HCT116 (cell line): ENCODE data around the gene ZNF496. TPM values are rescaled to one million over a fixed set of nuclear protein-coding genes. Genes with fewer than 3 reads are reported as not detected.

Experiments used
- ATAC-seq: fragments of 200-7000 bp; cut with Tn5 transposase; 2 replicates; pipeline ENCODE4 v1.9.1; 2020; ENCODE audit warnings: mild to moderate bottlenecking, moderate library complexity
- BruUV-seq: library from RNA; stranded (reverse); fragments of 400-500 nt; replicated peaks from 2 replicates; lab custom pipeline; 2021; lab: Mats Ljungman, UMichigan
- CTCF ChIA-PET: fragments of 300-600 bp; sonication (Branson Sonifier 250); formaldehyde crosslinking; loops from one replicate; lab custom pipeline; 2021; ENCODE audit warnings: antibody characterized with exemption; lab: Charles Lee
- POLR2A ChIA-PET: fragments of 300-600, 350-600 bp; sonication (Branson Sonifier 250); formaldehyde crosslinking; loops from one replicate; lab custom pipeline; 2021; ENCODE audit warnings: antibody characterized with exemption; lab: Charles Lee
- RAD21 ChIA-PET, 2 experiments: fragments of 300-600 bp; sonication (Branson Sonifier 250); formaldehyde crosslinking; loops; one replicate each; lab custom pipeline; 2023; ENCODE audit warnings: low total read pairs in 2 of 2; ENCODE audit not compliant: uncharacterized antibody in 2 of 2, unreplicated experiment in 2 of 2, low non-redundant PET in 1 of 2; lab: Charles Lee
- DNase-seq: peaks from one replicate; pipeline ENCODE4 v3.0.0-alpha.2; 2010; ENCODE audit warnings: low read depth, low spot score
- H2AFZ ChIP-seq: fragments of 200-600 bp; shearing (Covaris generic), sonication (generic); 2 replicates; pipeline ENCODE4 v1.6.1; 2017; ENCODE audit warnings: low read depth, mixed run types, mixed read lengths, antibody characterized with exemption, low read length; ENCODE audit not compliant: poor library complexity, severe bottlenecking
- H3K27ac ChIP-seq: 2 replicates; pipeline ENCODE4 v1.5.1; 2012; ENCODE audit warnings: low read depth, low read length
- H3K27me3 ChIP-seq: fragments of 200-600 bp; sonication (generic); 2 replicates; pipeline ENCODE4 v1.6.1; 2016; ENCODE audit warnings: mixed run types, low read length, mixed read lengths; ENCODE audit not compliant: insufficient read depth
- H3K36me3 ChIP-seq, 2 experiments: fragments of 200-500 bp in 1 of 2; fragments of 200-600 bp in 1 of 2; sonication (Bioruptor generic) in 1 of 2; sonication (generic) in 1 of 2; 2 replicates each; pipeline versions ENCODE4 v1.5.1 to v1.6.1; 2014 to 2016; ENCODE audit warnings: low read length in 2 of 2, inconsistent platforms in 1 of 2, mixed read lengths in 1 of 2, mixed run types in 1 of 2; ENCODE audit not compliant: insufficient read depth in 2 of 2, control insufficient read depth in 1 of 2
- H3K4me1 ChIP-seq, 2 experiments: fragments of 200-600 bp in 1 of 2; sonication (generic) in 1 of 2; 2 replicates each; pipeline versions ENCODE4 v1.5.1 to v1.6.1; 2012 to 2017; ENCODE audit warnings: low read length in 2 of 2, inconsistent platforms in 1 of 2, mild to moderate bottlenecking in 1 of 2, mixed read lengths in 1 of 2, mixed run types in 1 of 2, moderate library complexity in 1 of 2; ENCODE audit not compliant: insufficient read depth in 2 of 2, control insufficient read depth in 1 of 2
- H3K4me2 ChIP-seq: fragments of 200-600 bp; sonication (generic); 2 replicates; pipeline ENCODE4 v1.6.1; 2017; ENCODE audit warnings: mixed run types, low read length, mixed read lengths
- H3K4me3 ChIP-seq, 2 experiments: fragments of 200-600 bp in 1 of 2; sonication (generic) in 1 of 2; replicated peaks in 1 of 2; 2 replicates each; pipeline ENCODE4 v1.5.1; 2011 to 2016; ENCODE audit warnings: low read length in 2 of 2, control low read depth in 1 of 2, low read depth in 1 of 2, mild to moderate bottlenecking in 1 of 2, mixed read lengths in 1 of 2, mixed run types in 1 of 2
- H3K79me2 ChIP-seq: fragments of 200-600 bp; sonication (generic); 2 replicates; pipeline ENCODE4 v1.6.1; 2017; ENCODE audit warnings: mild to moderate bottlenecking, mixed run types, low read length, moderate library complexity, mixed read lengths; ENCODE audit not compliant: insufficient read depth
- H3K9ac ChIP-seq: fragments of 200-600 bp; sonication (generic); 2 replicates; pipeline ENCODE4 v1.6.1; 2016; ENCODE audit warnings: low read length, mixed read lengths
- H3K9me2 ChIP-seq: fragments of 200-600 bp; sonication (generic), shearing (Covaris generic); 2 replicates; pipeline ENCODE4 v1.6.1; 2017; ENCODE audit warnings: mixed run types, mild to moderate bottlenecking, moderate library complexity; ENCODE audit not compliant: insufficient read depth
- H3K9me3 ChIP-seq, 2 experiments: fragments of 200-500 bp in 1 of 2; fragments of 200-600 bp in 1 of 2; sonication (Bioruptor generic) in 1 of 2; sonication (generic) in 1 of 2; 2 replicates each; pipeline ENCODE4 v1.6.1; 2014 to 2017; ENCODE audit warnings: low read length in 2 of 2, mixed read lengths in 2 of 2, inconsistent platforms in 1 of 2, low read depth in 1 of 2, mild to moderate bottlenecking in 1 of 2, mixed run types in 1 of 2, moderate library complexity in 1 of 2; ENCODE audit not compliant: control insufficient read depth in 1 of 2, insufficient read depth in 1 of 2
- H4K20me1 ChIP-seq: fragments of 200-600 bp; sonication (generic), shearing (Covaris generic); 2 replicates; pipeline ENCODE4 v1.6.1; 2017; ENCODE audit warnings: mixed run types, mild to moderate bottlenecking, moderate library complexity; ENCODE audit not compliant: insufficient read depth
- CBX3 ChIP-seq: IDR thresholded peaks from 2 replicates; pipeline ENCODE4 v1.6.1; 2012; ENCODE audit warnings: low read depth
- EGR1 ChIP-seq: IDR thresholded peaks from 2 replicates; pipeline ENCODE4 v1.6.1; 2012; ENCODE audit warnings: low read depth
- FOSL1 ChIP-seq: IDR thresholded peaks from 2 replicates; pipeline ENCODE4 v1.6.1; 2012; ENCODE audit warnings: low read depth
- JUND ChIP-seq: IDR thresholded peaks from 2 replicates; pipeline ENCODE4 v1.6.1; 2012
- POLR2A ChIP-seq: IDR thresholded peaks from 2 replicates; pipeline ENCODE4 v1.7.0; 2011; ENCODE audit warnings: borderline replicate concordance; ENCODE audit not compliant: insufficient read depth, insufficient read length; ENCODE audit errors: extremely low read depth
- RAD21 ChIP-seq: IDR thresholded peaks from 2 replicates; pipeline ENCODE4 v1.6.1; 2012; ENCODE audit warnings: low read depth, mild to moderate bottlenecking
- SP1 ChIP-seq: IDR thresholded peaks from 2 replicates; pipeline ENCODE4 v1.6.1; 2012; ENCODE audit warnings: low read depth
- SRF ChIP-seq: IDR thresholded peaks from 2 replicates; pipeline ENCODE4 v1.6.1; 2012; ENCODE audit warnings: low read depth
- YY1 ChIP-seq: IDR thresholded peaks from 2 replicates; pipeline ENCODE4 v1.6.1; 2011; ENCODE audit warnings: low read length, low read depth, moderate library complexity, mild to moderate bottlenecking; ENCODE audit not compliant: insufficient replicate concordance; ENCODE audit errors: extremely low read depth
- intact Hi-C: fragments of 100-400 bp; cut with micrococcal nuclease; formaldehyde crosslinking; loops from 2 replicates; pipeline ENCODE4 v1.10.0; 2022
- total RNA-seq: library from RNA; stranded (reverse); gene quantifications from one replicate; pipeline ENCODE4 v1.2.1, GENCODE V29; 2021; ENCODE audit not compliant: unreplicated experiment
- TF ChIP-seq, protein P1 (sequence below): IDR thresholded peaks from 2 replicates; pipeline ENCODE4 v1.6.1; 2011; ENCODE audit warnings: mild to moderate bottlenecking, low read length, moderate library complexity; ENCODE audit not compliant: insufficient replicate concordance; ENCODE audit errors: extremely low read depth
- TF ChIP-seq, protein P2 (sequence below): IDR thresholded peaks from 2 replicates; pipeline ENCODE4 v1.6.1; 2012; ENCODE audit warnings: low read depth

The ZNF496 gene
- total RNA-seq, 1 experiment from 2014 or later = 37.4 TPM

DNA sequence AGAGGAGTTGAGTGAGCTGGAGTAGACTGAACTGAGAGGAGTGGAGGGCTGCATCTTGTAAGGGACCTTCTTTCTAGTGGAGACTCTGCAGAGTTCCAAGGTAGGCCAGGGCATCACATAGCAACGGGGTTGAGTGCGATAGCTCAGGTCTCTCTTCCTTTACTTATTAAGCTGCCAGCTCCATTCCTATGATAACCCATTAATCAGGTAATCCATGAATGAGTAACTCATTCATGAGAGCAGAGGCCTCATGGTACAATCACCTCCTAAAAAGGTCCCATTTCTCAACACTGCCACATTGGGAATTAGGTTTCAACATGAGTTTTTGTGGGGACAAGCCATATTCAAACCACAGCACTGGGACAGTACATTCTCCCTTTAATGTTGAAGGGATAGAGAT, 54.5 kb downstream of the ZNF496 start:
- TF ChIP-seq YY1 = no peak
- no peak for TF ChIP-seq JUND
- no peak for TF ChIP-seq CBX3
- TF ChIP-seq, protein P1, sequence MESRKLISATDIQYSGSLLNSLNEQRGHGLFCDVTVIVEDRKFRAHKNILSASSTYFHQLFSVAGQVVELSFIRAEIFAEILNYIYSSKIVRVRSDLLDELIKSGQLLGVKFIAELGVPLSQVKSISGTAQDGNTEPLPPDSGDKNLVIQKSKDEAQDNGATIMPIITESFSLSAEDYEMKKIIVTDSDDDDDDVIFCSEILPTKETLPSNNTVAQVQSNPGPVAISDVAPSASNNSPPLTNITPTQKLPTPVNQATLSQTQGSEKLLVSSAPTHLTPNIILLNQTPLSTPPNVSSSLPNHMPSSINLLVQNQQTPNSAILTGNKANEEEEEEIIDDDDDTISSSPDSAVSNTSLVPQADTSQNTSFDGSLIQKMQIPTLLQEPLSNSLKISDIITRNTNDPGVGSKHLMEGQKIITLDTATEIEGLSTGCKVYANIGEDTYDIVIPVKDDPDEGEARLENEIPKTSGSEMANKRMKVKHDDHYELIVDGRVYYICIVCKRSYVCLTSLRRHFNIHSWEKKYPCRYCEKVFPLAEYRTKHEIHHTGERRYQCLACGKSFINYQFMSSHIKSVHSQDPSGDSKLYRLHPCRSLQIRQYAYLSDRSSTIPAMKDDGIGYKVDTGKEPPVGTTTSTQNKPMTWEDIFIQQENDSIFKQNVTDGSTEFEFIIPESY = no peak
- no peak for TF ChIP-seq FOSL1
- TF ChIP-seq POLR2A = no peak

DNA sequence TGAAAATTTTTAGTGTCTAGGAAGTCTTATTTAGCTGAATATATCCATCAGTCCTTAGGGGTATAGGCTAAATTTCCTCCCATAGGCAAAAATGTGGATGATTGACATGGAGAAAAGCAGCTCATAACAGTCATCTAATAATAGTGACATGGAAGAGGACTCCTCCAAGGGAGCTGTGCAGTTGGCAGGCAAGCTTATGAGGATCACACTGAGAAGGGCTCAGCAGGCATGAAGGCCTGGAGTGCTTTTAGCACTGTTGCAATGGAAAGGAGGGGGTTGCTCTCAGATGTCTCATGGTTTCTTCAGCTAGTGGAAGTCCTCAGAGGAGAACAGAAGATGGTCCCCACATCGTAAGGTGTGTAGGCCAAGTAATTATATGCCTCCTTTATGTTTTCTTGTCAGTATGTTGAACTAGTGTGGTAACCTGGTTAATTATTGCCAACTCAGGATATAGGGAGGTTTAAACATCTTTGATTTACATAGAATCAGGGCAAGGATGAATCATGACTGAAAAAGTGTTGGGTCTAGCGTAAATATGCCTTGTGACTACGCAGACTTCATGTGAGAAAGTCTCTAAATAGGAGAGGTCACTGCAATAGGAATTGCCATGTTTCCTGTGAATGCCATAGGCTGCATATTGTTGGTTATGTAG, 56.9 kb downstream of the ZNF496 start:
- Histone ChIP-seq H3K9me2 (no peaks in the 10 kb centered on the region), H3K4me3 (no peak overlapping the region), H3K4me2 (no peak overlapping the region), H4K20me1 (no peaks in the 10 kb centered on the region), H3K27ac (no peak overlapping the region), H3K9me3 (no peaks in the 10 kb centered on the region), H2AFZ (no peak overlapping the region)
- POLR2A ChIA-PET = no interaction called here
- RAD21 ChIA-PET = no interaction called here
- CTCF ChIA-PET = no interaction called here
- BruUV-seq = no TSS peak
- TF ChIP-seq JUND (no peak), EGR1 (no peak), CBX3 (no peak), SP1 (no peak), SRF (no peak), RAD21 (no peak), FOSL1 (no peak)
- TF ChIP-seq, protein P1 = no peak
- TF ChIP-seq, protein P2, sequence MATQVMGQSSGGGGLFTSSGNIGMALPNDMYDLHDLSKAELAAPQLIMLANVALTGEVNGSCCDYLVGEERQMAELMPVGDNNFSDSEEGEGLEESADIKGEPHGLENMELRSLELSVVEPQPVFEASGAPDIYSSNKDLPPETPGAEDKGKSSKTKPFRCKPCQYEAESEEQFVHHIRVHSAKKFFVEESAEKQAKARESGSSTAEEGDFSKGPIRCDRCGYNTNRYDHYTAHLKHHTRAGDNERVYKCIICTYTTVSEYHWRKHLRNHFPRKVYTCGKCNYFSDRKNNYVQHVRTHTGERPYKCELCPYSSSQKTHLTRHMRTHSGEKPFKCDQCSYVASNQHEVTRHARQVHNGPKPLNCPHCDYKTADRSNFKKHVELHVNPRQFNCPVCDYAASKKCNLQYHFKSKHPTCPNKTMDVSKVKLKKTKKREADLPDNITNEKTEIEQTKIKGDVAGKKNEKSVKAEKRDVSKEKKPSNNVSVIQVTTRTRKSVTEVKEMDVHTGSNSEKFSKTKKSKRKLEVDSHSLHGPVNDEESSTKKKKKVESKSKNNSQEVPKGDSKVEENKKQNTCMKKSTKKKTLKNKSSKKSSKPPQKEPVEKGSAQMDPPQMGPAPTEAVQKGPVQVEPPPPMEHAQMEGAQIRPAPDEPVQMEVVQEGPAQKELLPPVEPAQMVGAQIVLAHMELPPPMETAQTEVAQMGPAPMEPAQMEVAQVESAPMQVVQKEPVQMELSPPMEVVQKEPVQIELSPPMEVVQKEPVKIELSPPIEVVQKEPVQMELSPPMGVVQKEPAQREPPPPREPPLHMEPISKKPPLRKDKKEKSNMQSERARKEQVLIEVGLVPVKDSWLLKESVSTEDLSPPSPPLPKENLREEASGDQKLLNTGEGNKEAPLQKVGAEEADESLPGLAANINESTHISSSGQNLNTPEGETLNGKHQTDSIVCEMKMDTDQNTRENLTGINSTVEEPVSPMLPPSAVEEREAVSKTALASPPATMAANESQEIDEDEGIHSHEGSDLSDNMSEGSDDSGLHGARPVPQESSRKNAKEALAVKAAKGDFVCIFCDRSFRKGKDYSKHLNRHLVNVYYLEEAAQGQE = no peak
- TF ChIP-seq, all 23 proteins: peak for 0
- ATAC-seq (no peak), DNase-seq (no peak)
- Histone ChIP-seq H3K4me1 (no peaks in the 10 kb centered on the region), H3K79me2 (no peaks in the 10 kb centered on the region), H3K36me3 (no peaks in the 10 kb centered on the region), H3K27me3 (no peaks in the 10 kb centered on the region), H3K9ac (no peak overlapping the region)
- intact Hi-C loops = no loop called here

More for the DNA sequence above, 54.5 kb downstream of the ZNF496 start:
- intact Hi-C loops = no loop called here
- Histone ChIP-seq H3K9me2 (no peaks in the 10 kb centered on the region), H3K4me2 (no peak overlapping the region), H3K4me1 (no peaks in the 10 kb centered on the region), H3K27me3 (no peaks in the 10 kb centered on the region), H4K20me1 (no peaks in the 10 kb centered on the region), H3K36me3 (no peaks in the 10 kb centered on the region), H3K9me3 (no peaks in the 10 kb centered on the region), H3K79me2 (no peaks in the 10 kb centered on the region), H3K27ac (no peak overlapping the region), H3K4me3 (no peak overlapping the region), H3K9ac (no peak overlapping the region), H2AFZ (no peak overlapping the region)
- ATAC-seq (no peak), DNase-seq (no peak)
- ChIA-PET POLR2A (no interaction called here), CTCF (no interaction called here), RAD21 (no interaction called here)
- no TSS peak for BruUV-seq
